OCI-LY7 (cell line): ENCODE measurements around the gene KBTBD13. TPM values are rescaled to one million over a fixed set of nuclear protein-coding genes. Genes with fewer than 3 reads are reported as not detected.

ENCODE experiments used
- BruUV-seq: library from RNA; stranded (reverse); fragments of 400-500 nt; replicated peaks from 2 replicates; lab custom pipeline; 2021; lab: Mats Ljungman, UMichigan
- CTCF ChIA-PET: fragments of 300-600 bp; sonication (Branson Sonifier 250); formaldehyde crosslinking; loops from one replicate; lab custom pipeline; 2022; ENCODE audit warnings: antibody characterized with exemption; ENCODE audit not compliant: unreplicated experiment; lab: Charles Lee
- POLR2A ChIA-PET: fragments of 300-600 bp; sonication (Branson Sonifier 250); formaldehyde crosslinking; loops from one replicate; lab custom pipeline; 2022; ENCODE audit warnings: antibody characterized with exemption; lab: Charles Lee
- DNase-seq: peaks from one replicate; pipeline ENCODE4 v3.0.0-alpha.2; 2015; ENCODE audit warnings: low spot score
- H2AFZ ChIP-seq: fragments of 200-600 bp; sonication (generic), shearing (Covaris generic); 2 replicates; pipeline ENCODE4 v1.6.1; 2014; ENCODE audit warnings: mild to moderate bottlenecking, antibody characterized with exemption, low read length, moderate library complexity
- H3K27ac ChIP-seq: fragments of 200-600 bp; sonication (generic); 2 replicates; pipeline ENCODE4 v1.5.1; 2014; ENCODE audit warnings: mixed run types, low read depth, mild to moderate bottlenecking, moderate library complexity, low read length, inconsistent platforms; ENCODE audit not compliant: poor library complexity, severe bottlenecking
- H3K36me3 ChIP-seq: fragments of 200-600 bp; sonication (generic); 2 replicates; pipeline ENCODE4 v1.6.1; 2014; ENCODE audit warnings: mild to moderate bottlenecking, antibody characterized with exemption, low read length, moderate library complexity, mixed read lengths; ENCODE audit not compliant: insufficient read depth
- H3K4me1 ChIP-seq: fragments of 200-600 bp; sonication (generic); 2 replicates; pipeline ENCODE4 v1.5.1; 2014; ENCODE audit warnings: mild to moderate bottlenecking, low read length; ENCODE audit not compliant: insufficient read depth, poor library complexity, severe bottlenecking
- H3K4me2 ChIP-seq: fragments of 200-600 bp; sonication (generic); 2 replicates; pipeline ENCODE4 v1.6.1; 2014; ENCODE audit warnings: mild to moderate bottlenecking, low read length
- H3K4me3 ChIP-seq: fragments of 200-600 bp; sonication (generic); 2 replicates; pipeline ENCODE4 v1.5.1; 2014; ENCODE audit warnings: mild to moderate bottlenecking, low read depth, low read length; ENCODE audit not compliant: poor library complexity, severe bottlenecking
- H3K79me2 ChIP-seq: fragments of 200-600 bp; sonication (generic); 2 replicates; pipeline ENCODE4 v1.6.1; 2016; ENCODE audit warnings: low read depth, mild to moderate bottlenecking, low read length, moderate library complexity, mixed read lengths; ENCODE audit not compliant: insufficient read depth
- H3K9me2 ChIP-seq: fragments of 200-600 bp; sonication (generic); 2 replicates; pipeline ENCODE4 v1.6.1; 2016; ENCODE audit warnings: mild to moderate bottlenecking, low read length, mixed read lengths; ENCODE audit not compliant: insufficient read depth
- H3K9me3 ChIP-seq: fragments of 200-600 bp; sonication (generic); 2 replicates; pipeline ENCODE4 v1.6.1; 2014; ENCODE audit warnings: mild to moderate bottlenecking, mixed run types, low read length, mixed read lengths
- H4K20me1 ChIP-seq: fragments of 200-600 bp; sonication (generic); 2 replicates; pipeline ENCODE4 v1.6.1; 2014; ENCODE audit warnings: mild to moderate bottlenecking, antibody characterized with exemption, low read length, moderate library complexity, mixed read lengths; ENCODE audit not compliant: insufficient read depth
- EZH2phosphoT487 ChIP-seq: fragments of 200-600 bp; sonication (generic); IDR thresholded peaks from 2 replicates; pipeline ENCODE4 v1.6.1; 2018; ENCODE audit warnings: low read depth, borderline replicate concordance, mild to moderate bottlenecking, mixed run types, antibody characterized with exemption, low read length, moderate library complexity, mixed read lengths
- intact Hi-C: fragments of 100-400 bp; cut with micrococcal nuclease; formaldehyde crosslinking; loops from one replicate; pipeline ENCODE4 v1.10.0; 2022; ENCODE audit not compliant: unreplicated experiment
- total RNA-seq, 2 experiments: library from RNA; depleted of rRNA in 1 of 2; stranded (reverse); fragments of >200 nt in 1 of 2; shearing (Covaris generic) in 1 of 2; gene quantifications; 2 replicates each; pipeline ENCODE4 v1.2.3, GENCODE V29; 2014 to 2022
- TF ChIP-seq, protein P1 (sequence below): fragments of 200-600 bp; sonication (generic); conservative IDR thresholded peaks from 2 replicates; pipeline ENCODE4 v1.5.1; 2014; ENCODE audit warnings: mild to moderate bottlenecking, antibody characterized with exemption, low read length, moderate library complexity, mixed read lengths

The KBTBD13 gene
- total RNA-seq, 2 experiments from 2014 or later, result not detected

DNA sequence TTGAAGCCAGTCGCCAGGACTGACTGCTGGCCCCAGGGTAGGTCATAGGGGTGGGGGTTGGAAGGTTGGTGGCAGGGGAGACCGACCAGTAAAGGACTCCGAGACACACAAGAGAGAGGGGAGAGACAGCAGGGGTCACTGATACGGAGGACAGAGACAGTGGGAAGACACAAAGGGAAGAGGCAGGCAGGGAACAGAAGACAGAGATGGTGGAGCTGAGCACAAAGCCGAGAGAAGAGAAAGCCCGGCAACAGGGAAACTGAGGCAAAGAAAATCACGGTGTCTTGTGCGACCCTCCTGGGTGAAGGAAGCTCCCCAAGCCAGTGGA is 9.3 kb upstream of the KBTBD13 start:
- H3K4me1 ChIP-seq, result peaks cover 5% of the 10 kb centered on the region
- ChIA-PET CTCF (no interaction called here), POLR2A (no interaction called here)
- intact Hi-C loops, result no loop called here
- no peak overlapping the region for H2AFZ ChIP-seq
- no peaks in the 10 kb centered on the region for H3K36me3 ChIP-seq
- H3K4me3 ChIP-seq, result no peak overlapping the region
- DNase-seq, result no peak
- no peak overlapping the region for H3K27ac ChIP-seq
- no peaks in the 10 kb centered on the region for H4K20me1 ChIP-seq
- no peaks in the 10 kb centered on the region for H3K9me3 ChIP-seq
- no TSS peak for BruUV-seq
- H3K4me2 ChIP-seq, result no peak overlapping the region
- H3K79me2 ChIP-seq, result no peaks in the 10 kb centered on the region
- H3K9me2 ChIP-seq, result no peaks in the 10 kb centered on the region
- no peak for TF ChIP-seq EZH2phosphoT487
- TF ChIP-seq, protein P1, sequence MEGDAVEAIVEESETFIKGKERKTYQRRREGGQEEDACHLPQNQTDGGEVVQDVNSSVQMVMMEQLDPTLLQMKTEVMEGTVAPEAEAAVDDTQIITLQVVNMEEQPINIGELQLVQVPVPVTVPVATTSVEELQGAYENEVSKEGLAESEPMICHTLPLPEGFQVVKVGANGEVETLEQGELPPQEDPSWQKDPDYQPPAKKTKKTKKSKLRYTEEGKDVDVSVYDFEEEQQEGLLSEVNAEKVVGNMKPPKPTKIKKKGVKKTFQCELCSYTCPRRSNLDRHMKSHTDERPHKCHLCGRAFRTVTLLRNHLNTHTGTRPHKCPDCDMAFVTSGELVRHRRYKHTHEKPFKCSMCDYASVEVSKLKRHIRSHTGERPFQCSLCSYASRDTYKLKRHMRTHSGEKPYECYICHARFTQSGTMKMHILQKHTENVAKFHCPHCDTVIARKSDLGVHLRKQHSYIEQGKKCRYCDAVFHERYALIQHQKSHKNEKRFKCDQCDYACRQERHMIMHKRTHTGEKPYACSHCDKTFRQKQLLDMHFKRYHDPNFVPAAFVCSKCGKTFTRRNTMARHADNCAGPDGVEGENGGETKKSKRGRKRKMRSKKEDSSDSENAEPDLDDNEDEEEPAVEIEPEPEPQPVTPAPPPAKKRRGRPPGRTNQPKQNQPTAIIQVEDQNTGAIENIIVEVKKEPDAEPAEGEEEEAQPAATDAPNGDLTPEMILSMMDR, result no peak

DNA sequence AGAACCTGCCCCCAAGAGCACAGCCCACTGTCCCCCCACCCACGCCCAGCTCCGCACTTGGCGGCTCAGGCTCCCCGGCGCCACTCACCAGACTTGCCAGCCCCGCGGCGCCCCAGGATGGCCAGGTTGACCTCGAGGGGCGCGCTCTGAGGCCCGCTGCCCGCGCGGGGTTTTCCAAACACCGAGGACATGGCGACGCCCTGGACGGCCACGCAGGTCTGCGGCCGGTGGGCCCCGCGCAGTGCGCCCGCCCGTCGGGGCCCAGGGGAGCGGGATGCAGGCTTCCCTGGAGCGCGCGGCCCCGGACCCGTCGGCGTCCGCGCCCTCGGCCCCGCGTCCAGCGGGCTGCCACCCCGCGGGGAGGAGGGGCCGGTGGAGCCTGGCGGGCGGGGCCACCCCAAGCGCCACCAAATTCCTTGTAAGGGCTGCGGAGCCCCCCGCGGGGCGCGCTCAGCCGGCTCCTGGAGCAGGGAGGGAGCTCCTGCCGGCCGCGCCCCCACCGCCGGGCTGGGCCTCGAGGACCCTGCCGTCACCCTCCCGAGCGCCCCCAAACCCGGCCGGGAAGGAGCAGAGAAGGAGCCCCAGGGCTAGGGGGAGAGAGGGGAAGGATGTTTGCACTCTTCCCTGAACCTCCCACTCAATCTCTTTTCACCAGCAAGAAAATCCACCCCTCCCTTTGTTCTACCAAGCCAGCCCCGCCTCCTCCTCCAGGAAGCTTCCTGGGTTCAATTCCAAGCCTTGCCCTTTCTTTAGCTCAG is 8.7 kb upstream of the KBTBD13 start, which contains the start of gene RASL12:
Gene RASL12 (minus strand): TSS at position 347 of the 758 bp plus-strand sequence. CDS start 156 bp downstream, at position 191.
- H3K9me3 ChIP-seq, result no peaks in the 10 kb centered on the region
- TF ChIP-seq, protein P1, result no peak
- no peak for TF ChIP-seq EZH2phosphoT487
- no TSS peak for BruUV-seq
- H3K79me2 ChIP-seq, result no peaks in the 10 kb centered on the region
- ChIA-PET CTCF (interaction anchor here (0.7 kb wide), 1 partner anchor 13 kb away, joined by 3 read pairs; no protein-coding TSS in a partner anchor), POLR2A (no interaction called here)
- no peak within 1 kb of the TSS for H2AFZ ChIP-seq
- no peaks in the 10 kb centered on the region for H4K20me1 ChIP-seq
- intact Hi-C loops, result no loop called here
- peaks cover 5% of the 10 kb centered on the region for H3K4me1 ChIP-seq
- no peak within 1 kb of the TSS for H3K4me2 ChIP-seq
- no peak for DNase-seq
- no peak within 1 kb of the TSS for H3K27ac ChIP-seq
- no peaks in the 10 kb centered on the region for H3K36me3 ChIP-seq
- H3K9me2 ChIP-seq, result no peaks in the 10 kb centered on the region
- H3K4me3 ChIP-seq, result no peak within 1 kb of the TSS

DNA sequence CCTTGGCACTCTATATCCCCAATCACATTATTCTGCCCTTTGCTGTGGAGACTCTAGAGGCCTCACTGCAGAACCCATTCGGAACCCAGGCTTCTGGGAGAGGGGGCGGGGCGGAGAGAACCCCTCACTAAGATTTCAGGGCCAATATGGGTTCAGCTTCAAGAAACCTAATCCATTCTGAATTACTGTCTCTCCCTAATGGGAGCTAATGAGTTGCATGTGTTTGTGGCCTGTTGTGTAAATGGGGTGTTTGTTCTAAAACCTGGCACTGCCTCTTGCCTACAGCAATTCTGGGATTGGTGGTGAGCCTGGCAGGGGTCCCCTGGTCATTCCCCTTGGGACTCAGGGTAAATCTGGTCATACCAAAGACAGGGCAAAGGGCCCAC is 8.2 kb upstream of the KBTBD13 start:
- H3K9me3 ChIP-seq, result no peaks in the 10 kb centered on the region
- no peak overlapping the region for H3K27ac ChIP-seq
- TF ChIP-seq, protein P1, result no peak
- no peak for TF ChIP-seq EZH2phosphoT487
- H3K36me3 ChIP-seq, result no peaks in the 10 kb centered on the region
- H3K9me2 ChIP-seq, result no peaks in the 10 kb centered on the region
- H2AFZ ChIP-seq, result no peak overlapping the region
- no peak overlapping the region for H3K4me2 ChIP-seq
- H4K20me1 ChIP-seq, result no peaks in the 10 kb centered on the region
- H3K79me2 ChIP-seq, result no peaks in the 10 kb centered on the region
- BruUV-seq, result no TSS peak
- H3K4me1 ChIP-seq, result peaks cover 5% of the 10 kb centered on the region
- CTCF ChIA-PET, result interaction anchor here (0.6 to 0.7 kb wide), 2 partner anchors 13 to 70 kb away, joined by 3 to 4 read pairs; no protein-coding TSS in a partner anchor
- no peak overlapping the region for H3K4me3 ChIP-seq
- no peak for DNase-seq
- POLR2A ChIA-PET, result no interaction called here
- intact Hi-C loops, result no loop called here
